Subcutaneous abdominal adipose tissue (tissue), 5 donors: Measurements from ENCODE around the gene GSKIP.

Experiments used
- H3K27ac ChIP-seq: one replicate; pipeline ENCODE4 v1.7.0; 2013; ENCODE audit warnings: low read depth, mild to moderate bottlenecking, inconsistent platforms, low read length, moderate library complexity
- H3K27me3 ChIP-seq, 5 donors: one replicate each; pipeline ENCODE4 v1.7.0; 2013; ENCODE audit warnings: low read length in 5 of 5, inconsistent platforms in 1 of 5; ENCODE audit not compliant: control insufficient read depth in 5 of 5, insufficient read depth in 4 of 5
- H3K36me3 ChIP-seq, 5 donors: one replicate each; pipeline ENCODE4 v1.7.0; 2013; ENCODE audit warnings: low read length in 5 of 5; ENCODE audit not compliant: control insufficient read depth in 5 of 5, insufficient read depth in 5 of 5
- H3K4me1 ChIP-seq, 5 donors: one replicate each; pipeline ENCODE4 v1.7.0; 2013; ENCODE audit warnings: low read length in 5 of 5, mild to moderate bottlenecking in 3 of 5, moderate library complexity in 1 of 5; ENCODE audit not compliant: control insufficient read depth in 5 of 5, insufficient read depth in 5 of 5
- H3K4me3 ChIP-seq, 5 donors: one replicate each; pipeline ENCODE4 v1.7.0; 2013; ENCODE audit warnings: low read length in 5 of 5, low read depth in 1 of 5
- H3K9ac ChIP-seq, 5 donors: one replicate each; pipeline ENCODE4 v1.7.0; 2013; ENCODE audit warnings: low read length in 5 of 5, mild to moderate bottlenecking in 4 of 5, moderate library complexity in 3 of 5
- H3K9me3 ChIP-seq, 5 donors: one replicate each; pipeline ENCODE4 v1.7.0; 2013; ENCODE audit warnings: low read length in 5 of 5; ENCODE audit not compliant: control insufficient read depth in 5 of 5
- donor health status: healthy.
- donor health status: healthy.
- donor health status: healthy.
- donor health status: healthy.
- donor health status: healthy.

Gene GSKIP

DNA sequence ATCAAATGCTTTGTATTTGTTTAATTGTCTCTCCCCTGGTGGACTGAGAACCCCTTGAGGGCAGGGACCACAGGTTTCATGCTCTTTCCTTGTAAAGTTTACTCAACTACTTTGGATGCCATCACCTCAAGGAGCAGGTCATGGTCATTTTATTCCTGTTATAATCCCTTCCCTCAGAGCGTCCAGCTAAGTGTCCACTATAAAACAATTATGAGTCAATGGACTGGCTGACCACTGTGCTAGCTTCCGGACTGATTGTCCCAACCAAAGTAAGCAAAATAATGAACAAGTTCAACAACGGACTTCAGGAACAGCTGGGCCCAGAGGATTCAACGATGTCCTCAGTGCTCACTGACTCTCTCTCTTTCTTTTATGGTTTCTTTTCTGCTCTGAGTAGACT, 46.8 kb downstream of the GSKIP start:
- H3K9ac ChIP-seq, result no peak overlapping the region
- no peaks in the 10 kb centered on the region for H3K36me3 ChIP-seq
- H3K27me3 ChIP-seq, result peaks cover 0 to 2% (median 0%) of the 10 kb centered on the region in 5 donors
- H3K27ac ChIP-seq, result no peak overlapping the region
- no peaks in the 10 kb centered on the region for H3K4me1 ChIP-seq
- H3K9me3 ChIP-seq, result no peaks in the 10 kb centered on the region
- H3K4me3 ChIP-seq, result no peak overlapping the region

DNA sequence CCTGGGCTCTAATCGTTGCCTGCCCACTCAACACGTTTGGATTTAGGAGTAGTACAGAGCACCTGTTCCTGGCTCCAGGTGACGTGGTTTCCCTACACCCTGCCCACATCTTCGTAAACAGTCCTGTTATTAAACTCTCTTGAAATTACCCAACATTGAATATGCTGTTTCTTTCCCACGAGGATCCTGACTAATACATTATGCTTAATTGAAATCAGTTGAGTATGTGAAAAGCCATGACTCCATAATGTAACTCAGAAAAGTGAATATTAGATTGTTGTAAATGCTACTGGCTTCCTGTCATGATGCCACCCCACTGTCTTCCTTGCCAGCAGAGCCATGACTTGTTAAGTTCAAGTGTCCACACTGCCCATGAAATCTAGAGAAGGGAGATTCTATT, 50.2 kb downstream of the GSKIP start:
- Histone ChIP-seq H3K27ac (no peak overlapping the region), H3K4me3 (no peak overlapping the region), H3K36me3 (no peaks in the 10 kb centered on the region), H3K9ac (no peak overlapping the region), H3K9me3 (no peaks in the 10 kb centered on the region), H3K4me1 (no peaks in the 10 kb centered on the region), H3K27me3 (peaks cover 0 to 2% (median 0%) of the 10 kb centered on the region in 5 donors)

DNA sequence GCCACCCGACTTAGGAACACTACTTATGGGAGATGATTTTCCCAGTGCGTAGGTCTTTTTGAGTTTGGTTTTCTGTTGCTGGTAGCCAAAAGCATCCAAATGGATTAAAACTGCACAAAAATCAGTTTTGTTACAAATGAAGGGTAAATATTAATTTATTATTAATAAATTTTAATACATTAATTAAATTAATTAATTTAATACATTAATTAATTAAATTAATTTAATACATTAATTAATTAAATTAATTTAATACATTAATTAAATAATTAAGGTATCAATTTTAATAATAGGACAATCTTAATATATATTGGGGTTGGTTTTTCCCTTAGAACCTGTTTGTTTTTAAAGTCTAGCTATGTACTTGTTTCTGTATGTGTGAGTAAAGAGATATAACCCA, 52.2 kb downstream of the GSKIP start:
- Histone ChIP-seq H3K9ac (no peak overlapping the region), H3K36me3 (no peaks in the 10 kb centered on the region), H3K9me3 (no peaks in the 10 kb centered on the region), H3K4me3 (no peak overlapping the region), H3K27ac (no peak overlapping the region), H3K4me1 (no peaks in the 10 kb centered on the region), H3K27me3 (peaks cover 0 to 2% (median 0%) of the 10 kb centered on the region in 5 donors)

DNA sequence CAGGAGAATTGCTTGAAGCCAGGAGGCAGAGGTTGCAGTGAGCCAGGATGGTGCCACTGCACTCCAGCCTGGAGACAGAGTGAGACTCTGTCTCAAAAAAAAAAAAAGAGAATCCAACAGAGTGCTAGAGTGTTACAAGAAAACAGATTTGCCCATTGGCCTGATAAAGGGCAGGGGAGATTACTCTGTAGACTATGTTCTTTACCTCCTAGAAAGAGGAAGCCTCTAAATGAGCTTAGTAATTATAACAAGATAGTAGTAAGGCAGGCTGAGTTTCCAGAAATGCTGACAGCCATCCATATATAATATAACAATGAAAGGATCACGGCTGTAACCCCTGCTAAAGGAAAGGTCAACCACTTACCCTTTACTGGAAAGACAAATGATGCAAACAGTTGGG, 53.0 kb downstream of the GSKIP start:
- Histone ChIP-seq H3K9me3 (no peaks in the 10 kb centered on the region), H3K27ac (no peak overlapping the region), H3K36me3 (no peaks in the 10 kb centered on the region), H3K9ac (no peak overlapping the region), H3K27me3 (peaks cover 0 to 5% (median 0%) of the 10 kb centered on the region in 5 donors), H3K4me3 (no peak overlapping the region), H3K4me1 (no peaks in the 10 kb centered on the region)

DNA sequence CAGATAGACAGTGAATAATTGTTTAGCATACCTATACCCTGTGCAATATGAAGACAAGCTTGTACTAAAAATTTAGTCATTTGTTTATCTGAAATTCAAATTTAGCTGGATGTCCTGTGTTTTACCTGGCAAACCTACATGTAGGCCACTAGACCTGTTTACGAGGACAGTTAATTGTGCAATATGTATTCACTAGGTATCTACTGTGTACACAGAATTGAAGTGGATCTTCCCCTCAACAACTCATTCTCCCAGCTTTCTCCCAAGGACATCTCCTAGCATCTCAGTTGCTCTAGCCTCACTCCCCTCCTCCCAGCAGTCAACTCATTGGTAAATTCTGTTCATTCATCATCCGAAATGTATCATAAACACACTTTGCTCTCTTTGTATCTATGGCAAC, 53.9 kb downstream of the GSKIP start:
- no peak overlapping the region for H3K27ac ChIP-seq
- H3K36me3 ChIP-seq, result no peaks in the 10 kb centered on the region
- H3K9me3 ChIP-seq, result no peaks in the 10 kb centered on the region
- H3K27me3 ChIP-seq, result peaks cover 0 to 5% (median 0%) of the 10 kb centered on the region in 5 donors
- no peak overlapping the region for H3K9ac ChIP-seq
- no peak overlapping the region for H3K4me3 ChIP-seq
- H3K4me1 ChIP-seq, result no peaks in the 10 kb centered on the region

DNA sequence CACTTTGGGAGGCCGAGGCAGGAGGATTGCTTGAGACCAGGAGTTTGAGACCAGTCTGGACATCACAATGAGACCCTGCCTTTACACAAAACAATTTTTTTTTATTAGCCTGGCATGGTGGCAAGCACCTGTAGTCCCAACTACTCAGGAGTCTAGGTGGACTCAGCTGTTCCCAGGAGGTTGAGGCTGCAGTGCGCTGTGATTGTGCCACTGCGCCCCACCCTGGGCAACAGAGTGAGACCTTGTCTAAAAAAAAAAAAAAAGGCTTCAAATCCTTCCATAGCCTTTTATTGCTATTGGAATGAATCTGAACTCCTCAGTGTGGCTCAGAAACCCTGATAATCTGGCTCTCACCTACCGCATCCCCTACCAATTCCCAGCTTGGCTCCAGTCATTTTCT, 54.7 kb downstream of the GSKIP start:
- H3K36me3 ChIP-seq, result no peaks in the 10 kb centered on the region
- H3K9ac ChIP-seq, result no peak overlapping the region
- H3K4me3 ChIP-seq, result no peak overlapping the region
- no peaks in the 10 kb centered on the region for H3K9me3 ChIP-seq
- H3K27ac ChIP-seq, result no peak overlapping the region
- no peaks in the 10 kb centered on the region for H3K4me1 ChIP-seq
- peaks cover 0 to 5% (median 0%) of the 10 kb centered on the region in 5 donors for H3K27me3 ChIP-seq

DNA sequence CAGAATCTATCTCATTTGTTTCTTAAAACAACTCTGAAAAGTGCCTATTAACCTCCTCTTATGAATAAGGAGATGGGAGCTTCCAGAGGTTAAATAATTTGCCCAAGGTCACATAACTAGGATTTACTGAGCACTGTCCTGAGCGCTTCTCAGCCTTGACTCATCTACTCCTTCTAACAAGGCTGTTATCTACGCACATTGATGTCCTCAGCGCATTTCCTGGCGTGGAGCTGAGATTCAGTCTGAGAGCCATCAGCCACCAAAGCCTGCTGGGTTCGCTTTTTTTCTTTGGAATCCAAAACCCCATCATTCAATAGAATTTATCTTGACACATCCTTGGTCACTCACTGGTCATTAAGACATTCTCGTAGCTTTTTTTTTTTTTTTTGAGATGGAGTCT, 57.9 kb downstream of the GSKIP start:
- Histone ChIP-seq H3K9me3 (no peaks in the 10 kb centered on the region), H3K27me3 (peaks cover 0 to 10% (median 6%) of the 10 kb centered on the region in 5 donors), H3K27ac (no peak overlapping the region), H3K9ac (no peak overlapping the region), H3K4me3 (no peak overlapping the region), H3K4me1 (peaks cover 0 to 9% (median 8%) of the 10 kb centered on the region in 5 donors), H3K36me3 (no peaks in the 10 kb centered on the region)

DNA sequence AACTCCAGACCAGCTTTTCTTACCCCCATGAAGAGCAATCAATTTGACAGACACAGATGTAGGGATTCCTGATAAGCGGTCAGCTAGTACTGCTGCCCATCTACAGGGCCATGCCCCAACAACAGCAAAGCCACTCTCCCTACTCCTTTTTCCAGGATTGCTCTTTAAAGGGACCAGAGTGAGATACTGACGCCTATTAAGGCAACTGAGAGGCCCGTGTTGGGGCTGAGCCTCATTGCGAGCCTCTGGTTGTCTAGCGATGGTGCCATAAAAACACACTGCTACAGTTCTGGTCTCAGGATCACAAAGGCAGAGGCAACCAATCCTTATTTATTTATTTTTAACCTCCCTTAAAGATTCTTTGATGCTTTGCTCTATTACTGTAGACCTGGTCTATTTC, 59.7 kb downstream of the GSKIP start:
- peaks cover 0 to 10% (median 6%) of the 10 kb centered on the region in 5 donors for H3K27me3 ChIP-seq
- H3K4me1 ChIP-seq, result peaks cover 0 to 9% (median 8%) of the 10 kb centered on the region in 5 donors
- H3K27ac ChIP-seq, result no peak overlapping the region
- no peaks in the 10 kb centered on the region for H3K9me3 ChIP-seq
- H3K4me3 ChIP-seq, result no peak overlapping the region
- H3K36me3 ChIP-seq, result no peaks in the 10 kb centered on the region
- no peak overlapping the region for H3K9ac ChIP-seq

DNA sequence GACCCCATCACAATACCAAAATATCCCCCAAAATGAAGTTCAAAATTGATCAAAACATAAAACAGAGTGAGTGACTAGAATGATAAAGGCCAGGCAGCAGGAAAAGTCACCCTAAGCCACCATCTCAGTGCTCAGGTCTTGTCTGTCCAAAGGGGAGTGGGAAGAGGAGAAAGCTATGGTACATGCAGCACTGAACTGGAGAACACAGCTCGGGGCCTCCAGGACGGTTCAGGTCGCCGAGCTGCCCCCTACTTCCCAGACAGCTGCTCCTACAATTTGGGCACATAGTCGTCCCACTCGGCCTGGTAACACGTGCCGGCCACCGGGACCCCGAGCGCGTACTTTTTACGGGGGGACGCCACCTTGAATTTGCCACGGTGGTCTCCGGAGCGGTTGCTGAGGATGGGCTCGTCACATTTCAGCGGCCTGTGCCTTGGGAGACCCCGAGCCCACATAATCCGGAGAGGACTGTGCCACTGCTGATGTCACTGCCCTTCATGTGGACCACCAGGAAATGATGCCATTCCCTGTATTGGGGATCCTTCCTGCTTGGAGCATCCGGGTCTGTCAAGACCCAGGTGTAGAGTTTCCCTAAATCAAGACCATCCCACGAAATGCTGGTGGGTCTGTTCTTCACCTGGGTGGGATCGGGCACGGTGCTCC, 60.3 kb downstream of the GSKIP start:
- Histone ChIP-seq H3K36me3 (no peaks in the 10 kb centered on the region), H3K9ac (peak overlapping the region in 3 of 5 donors; percentile 33 to 62 (median 52)), H3K27ac (no peak overlapping the region)

DNA sequence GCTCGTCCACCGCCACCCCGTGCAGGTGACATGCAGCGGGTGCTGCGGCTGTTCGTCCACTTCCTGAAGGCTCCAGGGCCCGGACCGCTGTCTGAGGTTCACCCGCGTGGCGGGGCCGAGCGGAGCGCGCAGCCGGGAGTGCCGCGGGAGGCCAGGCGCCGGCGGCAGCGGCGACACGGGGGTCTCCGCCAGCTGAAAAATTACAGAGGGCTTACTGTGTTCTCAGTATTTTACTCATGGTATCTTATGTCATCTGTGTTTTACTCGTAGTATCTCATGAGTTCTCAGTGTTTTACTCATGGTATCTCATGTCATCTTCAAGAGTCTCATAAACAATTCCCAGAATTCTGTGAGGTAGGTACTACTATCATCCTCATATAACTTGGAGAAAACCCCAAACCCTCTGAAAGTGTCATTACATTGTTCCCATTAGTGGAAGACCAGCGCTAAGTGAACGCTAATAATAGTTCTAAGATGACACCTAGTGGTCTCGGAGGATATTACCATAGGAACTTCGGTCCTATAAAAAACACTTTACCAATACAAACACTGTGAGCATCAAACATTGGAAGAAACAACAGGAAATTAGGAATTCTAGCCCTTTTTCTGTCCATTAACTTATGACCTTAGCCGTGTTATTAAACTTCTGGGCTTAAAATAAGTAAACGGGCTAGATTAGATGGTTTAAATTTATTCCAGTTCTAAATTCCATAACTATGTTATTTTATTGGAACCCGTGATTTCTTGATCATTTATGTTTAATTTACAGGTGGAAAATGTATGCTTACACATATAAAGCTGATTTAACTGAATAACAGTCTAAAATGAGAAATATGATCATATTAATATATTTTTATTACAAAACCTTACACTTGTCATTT, 61.0 kb downstream of the GSKIP start:
- peaks cover 0 to 10% (median 6%) of the 10 kb centered on the region in 5 donors for H3K27me3 ChIP-seq
- peak overlapping the region; percentile 13 to 66 (median 51) for H3K4me3 ChIP-seq
- H3K36me3 ChIP-seq, result no peaks in the 10 kb centered on the region
- H3K9ac ChIP-seq, result peak overlapping the region in 3 of 5 donors; percentile 33 to 62 (median 52)
- H3K4me1 ChIP-seq, result peaks cover 0 to 9% (median 8%) of the 10 kb centered on the region in 5 donors
- H3K27ac ChIP-seq, result no peak overlapping the region
- no peaks in the 10 kb centered on the region for H3K9me3 ChIP-seq

More for the DNA sequence above, 60.3 kb downstream of the GSKIP start:
- peak overlapping the region in 4 of 5 donors; percentile 13 to 66 (median 52) for H3K4me3 ChIP-seq
- H3K9me3 ChIP-seq, result no peaks in the 10 kb centered on the region
- H3K27me3 ChIP-seq, result peaks cover 0 to 10% (median 6%) of the 10 kb centered on the region in 5 donors
- peaks cover 0 to 9% (median 8%) of the 10 kb centered on the region in 5 donors for H3K4me1 ChIP-seq
